ENCODE data around the gene PTCD1.
"Not testable (repeated sequence)": the region's sequence is repeated elsewhere in the genome, so short reads cannot be mapped to it uniquely, and the experiment has no call there.

The PTCD1 gene

DNA sequence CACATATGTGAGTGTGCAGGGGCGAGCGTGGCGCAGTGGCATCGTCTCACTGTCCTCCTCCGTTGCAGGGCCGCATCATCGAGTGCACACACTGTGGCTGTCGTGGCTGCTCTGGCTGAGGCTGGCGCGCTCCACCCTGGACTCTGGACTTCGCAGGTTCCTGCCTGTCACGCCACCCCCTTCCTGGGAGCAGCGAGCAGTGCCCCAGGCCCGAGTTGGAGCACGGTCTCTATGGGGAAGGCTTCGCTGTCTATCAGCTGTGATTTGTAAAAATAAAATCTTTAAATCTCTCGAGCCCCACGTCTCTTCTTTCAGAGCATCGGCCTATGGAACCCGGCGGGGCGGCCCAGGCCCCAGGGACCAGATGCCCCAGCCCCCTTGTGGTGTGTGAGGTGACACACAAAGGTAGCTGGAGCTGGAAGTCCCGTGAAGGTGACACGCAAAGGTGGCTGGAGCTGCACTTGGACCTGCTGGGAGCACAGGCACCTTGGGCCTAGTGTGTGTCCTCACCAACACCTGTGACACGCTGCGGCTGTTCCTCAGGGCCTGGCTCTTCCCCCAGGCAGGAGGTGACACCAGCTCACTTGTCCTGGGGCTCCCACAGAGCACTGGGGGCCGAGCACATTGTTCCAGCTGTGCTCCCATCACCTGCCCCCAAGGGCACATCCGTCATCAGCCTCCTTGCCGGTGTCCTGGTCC is 19.1 kb downstream of the PTCD1 start:
- no peak overlapping the region for H3K4me3 ChIP-seq (ENCODE audit: low read depth, low read length)
- TF ChIP-seq, protein P1, sequence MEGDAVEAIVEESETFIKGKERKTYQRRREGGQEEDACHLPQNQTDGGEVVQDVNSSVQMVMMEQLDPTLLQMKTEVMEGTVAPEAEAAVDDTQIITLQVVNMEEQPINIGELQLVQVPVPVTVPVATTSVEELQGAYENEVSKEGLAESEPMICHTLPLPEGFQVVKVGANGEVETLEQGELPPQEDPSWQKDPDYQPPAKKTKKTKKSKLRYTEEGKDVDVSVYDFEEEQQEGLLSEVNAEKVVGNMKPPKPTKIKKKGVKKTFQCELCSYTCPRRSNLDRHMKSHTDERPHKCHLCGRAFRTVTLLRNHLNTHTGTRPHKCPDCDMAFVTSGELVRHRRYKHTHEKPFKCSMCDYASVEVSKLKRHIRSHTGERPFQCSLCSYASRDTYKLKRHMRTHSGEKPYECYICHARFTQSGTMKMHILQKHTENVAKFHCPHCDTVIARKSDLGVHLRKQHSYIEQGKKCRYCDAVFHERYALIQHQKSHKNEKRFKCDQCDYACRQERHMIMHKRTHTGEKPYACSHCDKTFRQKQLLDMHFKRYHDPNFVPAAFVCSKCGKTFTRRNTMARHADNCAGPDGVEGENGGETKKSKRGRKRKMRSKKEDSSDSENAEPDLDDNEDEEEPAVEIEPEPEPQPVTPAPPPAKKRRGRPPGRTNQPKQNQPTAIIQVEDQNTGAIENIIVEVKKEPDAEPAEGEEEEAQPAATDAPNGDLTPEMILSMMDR (IDR thresholded peaks at IDR 0.05; ENCODE audit: borderline replicate concordance, insufficient read depth, low read depth, low read length) = no peak

DNA sequence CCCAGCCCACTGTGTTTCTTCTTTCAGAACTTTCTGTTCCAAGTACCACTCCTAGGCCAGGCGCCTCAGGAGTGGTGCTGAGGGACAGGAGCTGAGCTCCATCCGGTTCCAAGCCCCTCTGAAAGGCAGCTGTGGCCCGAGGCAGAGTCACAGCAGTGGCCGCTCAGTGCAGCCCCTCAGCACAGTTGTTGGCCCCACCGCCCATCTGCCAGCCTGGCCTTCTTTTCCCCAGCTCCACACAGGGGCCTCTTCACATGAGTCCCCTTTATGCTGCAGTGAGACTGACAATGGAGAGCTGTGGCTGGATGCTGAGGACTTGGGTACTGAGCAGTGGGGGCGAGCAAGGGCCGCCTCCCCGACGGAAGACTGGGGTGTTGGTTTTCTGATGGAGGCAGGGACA is 20.3 kb downstream of the PTCD1 start:
- TF ChIP-seq, protein P1 (IDR thresholded peaks at IDR 0.05; ENCODE audit: borderline replicate concordance, insufficient read depth, low read depth, low read length) = no peak
- no peak overlapping the region for H3K4me3 ChIP-seq (ENCODE audit: low read depth, low read length)

GRCh38 chr7:99415513-99416127 is 23.0 kb downstream of the PTCD1 start:
- H3K4me3 ChIP-seq (ENCODE audit: low read depth, low read length) = not testable (repeated sequence)
- TF ChIP-seq, protein P1 (IDR thresholded peaks at IDR 0.05; ENCODE audit: borderline replicate concordance, insufficient read depth, low read depth, low read length) = peak; percentile 52

GRCh38 chr7:99410635-99411034 is 28.0 kb downstream of the PTCD1 start:
- H3K4me3 ChIP-seq (ENCODE audit: low read depth, low read length) = no peak overlapping the region
- TF ChIP-seq, protein P1 (IDR thresholded peaks at IDR 0.05; ENCODE audit: borderline replicate concordance, insufficient read depth, low read depth, low read length) = no peak

DNA sequence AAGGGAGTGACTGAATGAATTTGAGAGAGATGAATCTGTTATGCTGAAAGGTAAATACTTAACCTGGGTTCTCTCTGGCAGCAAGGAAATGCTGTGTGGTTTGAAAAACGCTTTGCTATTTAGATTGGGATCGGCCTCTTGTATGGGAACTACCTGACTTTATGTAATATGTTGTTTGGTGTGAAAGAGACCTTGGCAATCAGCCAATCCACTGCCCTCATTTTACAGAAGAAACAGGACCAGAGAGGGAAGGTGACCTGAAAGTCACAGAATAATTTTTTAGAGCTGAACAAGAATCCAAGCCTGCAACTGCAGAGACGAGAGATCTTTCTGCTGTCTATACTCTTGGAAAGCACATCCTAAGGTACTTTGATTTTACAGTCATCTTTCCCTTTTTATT is 28.8 kb downstream of the PTCD1 start:
- peak overlapping the region; percentile 99 for H3K4me3 ChIP-seq (ENCODE audit: low read depth, low read length)
- TF ChIP-seq, protein P1 (IDR thresholded peaks at IDR 0.05; ENCODE audit: borderline replicate concordance, insufficient read depth, low read depth, low read length) = no peak

DNA sequence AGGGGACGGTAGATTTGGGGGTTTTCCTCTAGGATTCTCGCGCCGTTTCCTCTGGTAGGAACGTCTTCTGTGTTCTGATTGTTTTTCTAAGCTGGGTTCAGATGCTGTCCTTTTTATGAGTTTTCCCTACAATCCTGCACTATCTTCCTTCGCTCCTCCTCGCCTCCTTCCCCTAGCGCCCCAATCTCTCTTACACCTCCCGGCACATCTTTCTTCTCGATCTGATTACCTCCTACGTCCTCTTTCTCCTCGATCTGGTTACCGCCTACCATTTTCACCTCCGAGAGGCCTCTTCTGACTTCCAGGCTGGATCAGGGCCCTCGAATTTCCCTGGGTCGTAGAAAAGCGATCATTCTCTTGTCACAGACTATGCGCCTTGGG is 29.4 kb downstream of the PTCD1 start:
- H3K4me3 ChIP-seq (ENCODE audit: low read depth, low read length) = peak overlapping the region; percentile 99
- TF ChIP-seq, protein P1 (IDR thresholded peaks at IDR 0.05; ENCODE audit: borderline replicate concordance, insufficient read depth, low read depth, low read length) = no peak
